Cardiac fibroblast (primary cell): ENCODE results near the gene MPP2.
"Not testable (repeated sequence)": the region's sequence is repeated elsewhere in the genome, so short reads cannot be mapped to it uniquely, and the experiment has no call there.

Experiments
- DNase-seq, 2 donors: peaks; one replicate each; pipeline versions ENCODE4 v3.0.0 to v3.0.0-alpha.2; 2010; ENCODE audit warnings: low read depth in 2 of 2
- H3K4me3 ChIP-seq, 2 donors: replicated peaks in 1 of 2; 1 replicate in 1 of 2; 2 replicates in 1 of 2; pipeline ENCODE4 v1.5.1; 2011; ENCODE audit warnings: low read depth in 2 of 2, low read length in 2 of 2, mild to moderate bottlenecking in 2 of 2, moderate library complexity in 1 of 2
- CTCF ChIP-seq: IDR thresholded peaks from one replicate; pipeline ENCODE4 v1.5.1; 2011; ENCODE audit warnings: low read depth, mild to moderate bottlenecking, low read length, inconsistent platforms

Gene MPP2

GRCh38 chr17:43939886-43940285 lies 32.5 kb upstream of the MPP2 start:
- no peak for DNase-seq
- H3K4me3 ChIP-seq: no peak overlapping the region
- no peak for TF ChIP-seq CTCF

DNA sequence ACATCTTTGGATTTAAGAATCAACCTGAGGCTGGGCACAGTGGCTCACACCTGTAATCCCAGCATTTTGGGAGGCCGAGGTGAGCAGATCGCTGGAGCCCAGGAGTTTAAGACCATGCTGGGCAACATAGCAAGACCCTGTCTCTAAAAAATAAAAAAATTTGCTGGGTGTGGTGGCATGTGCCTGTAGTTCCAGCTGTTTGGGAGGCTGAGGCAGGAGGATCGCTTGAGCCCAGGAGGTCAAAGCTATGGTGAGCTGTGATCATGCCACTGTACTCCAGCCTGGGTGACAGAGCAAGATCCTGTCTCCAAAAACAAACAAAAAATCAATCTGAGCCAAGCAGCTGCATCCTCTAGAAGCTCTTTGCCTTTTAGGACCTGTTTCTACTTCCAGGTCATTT lies 32.1 kb upstream of the MPP2 start:
- not testable (repeated sequence) for DNase-seq, H3K4me3 ChIP-seq

GRCh38 chr17:43938838-43939182 lies 31.5 kb upstream of the MPP2 start:
- DNase-seq: no peak
- TF ChIP-seq CTCF: no peak
- no peak overlapping the region for H3K4me3 ChIP-seq

DNA sequence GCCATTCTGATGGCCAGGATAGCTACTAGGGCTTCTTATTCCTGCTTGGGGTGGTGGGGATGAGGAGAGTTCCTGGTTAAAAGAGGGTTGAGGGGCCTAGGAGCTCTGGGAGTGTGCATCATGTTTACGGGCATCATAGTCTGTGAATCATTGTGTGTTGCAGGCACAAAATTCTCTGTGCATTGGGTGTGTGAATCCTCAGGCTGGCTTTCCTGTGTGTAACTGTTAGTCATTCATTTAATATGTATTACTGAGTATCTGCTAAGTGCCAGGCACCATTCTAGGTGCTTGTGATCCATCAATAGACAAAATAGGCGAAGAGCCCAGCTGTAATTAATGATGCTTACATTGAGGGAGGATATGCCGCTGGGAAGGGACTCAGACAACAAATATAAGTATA lies 29.1 kb upstream of the MPP2 start:
- peak in 1 of 2 donors; percentile 57 for DNase-seq
- no peak overlapping the region for H3K4me3 ChIP-seq
- no peak for TF ChIP-seq CTCF

DNA sequence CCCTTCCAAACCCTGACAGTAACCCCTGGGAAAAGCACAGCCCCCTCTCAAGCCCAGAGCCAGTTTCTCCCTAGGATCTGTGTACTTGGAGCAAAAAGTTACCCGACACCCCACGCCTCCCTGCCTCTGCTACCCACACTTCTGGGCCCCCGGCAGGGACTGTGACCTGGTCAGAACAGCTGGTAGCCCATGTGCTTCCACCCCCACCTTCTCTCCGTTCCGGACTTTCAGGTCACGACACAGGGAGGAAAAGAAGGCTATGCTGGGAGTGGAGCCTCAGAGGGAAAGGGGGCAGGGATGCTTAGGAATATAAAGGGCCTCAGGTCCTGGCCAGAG lies 28.6 kb upstream of the MPP2 start:
- no peak overlapping the region for H3K4me3 ChIP-seq
- no peak for DNase-seq
- no peak for TF ChIP-seq CTCF

DNA sequence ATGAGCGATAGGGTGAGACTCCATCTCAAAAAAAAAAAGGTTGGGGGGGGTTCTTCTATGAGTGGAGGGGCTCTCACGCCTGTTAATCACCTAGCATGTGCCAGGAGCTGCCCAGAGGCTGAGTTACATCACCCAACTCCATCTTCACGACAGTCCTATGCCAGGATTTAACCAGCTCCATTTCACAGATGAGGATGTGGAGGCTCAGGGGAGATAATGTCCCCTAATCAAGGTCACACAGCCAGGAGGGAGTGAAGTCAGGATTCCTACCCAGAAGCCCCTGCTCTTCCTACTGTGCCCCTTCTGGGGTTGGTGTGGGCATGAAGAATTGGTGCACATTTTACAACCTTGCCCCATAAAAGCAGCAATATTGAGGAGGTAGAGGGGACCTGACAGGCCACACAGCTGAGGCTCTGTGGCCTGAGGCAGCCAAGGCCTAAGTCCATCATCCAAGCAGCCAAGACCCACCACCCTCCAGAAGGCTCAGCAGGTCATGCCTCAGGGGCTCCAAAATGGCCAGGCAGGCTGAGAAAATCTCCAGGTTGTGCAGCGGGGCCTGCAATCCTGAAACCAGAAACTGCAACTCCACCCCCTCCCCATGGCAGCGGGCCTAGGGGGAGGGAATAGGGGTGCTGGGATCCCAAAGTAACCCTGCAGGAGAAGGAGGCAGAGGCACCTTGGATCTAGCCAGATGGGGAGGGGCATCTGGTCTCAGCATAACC lies 28.0 kb upstream of the MPP2 start:
- TF ChIP-seq CTCF: no peak
- no peak for DNase-seq
- H3K4me3 ChIP-seq: no peak overlapping the region

DNA sequence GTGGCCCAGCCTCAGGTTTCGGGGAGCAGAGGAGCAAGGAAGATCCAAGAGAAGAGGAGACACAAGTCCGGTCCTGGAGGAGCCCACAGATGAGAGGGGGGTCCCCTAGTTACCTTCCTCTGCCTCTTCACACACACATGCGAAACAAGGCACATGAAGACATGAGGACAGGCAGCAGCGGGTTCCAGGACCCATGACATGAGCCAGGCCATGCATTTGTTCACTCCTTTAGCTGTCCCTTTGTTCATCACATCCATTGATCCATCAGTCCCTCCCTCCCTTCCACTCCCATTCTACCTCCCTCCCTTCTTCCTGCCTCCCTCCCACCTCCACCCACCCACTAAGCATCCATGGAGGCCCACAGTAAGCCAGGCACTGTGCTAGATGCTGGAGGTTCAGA lies 25.6 kb upstream of the MPP2 start:
- no peak for DNase-seq
- no peak for TF ChIP-seq CTCF
- no peak overlapping the region for H3K4me3 ChIP-seq
